Astrocyte (in vitro differentiated cells and primary cell): ENCODE data around the gene CST3.

ENCODE experiments used
- CTCF ChIP-seq: IDR thresholded peaks from 2 replicates; pipeline ENCODE4 v1.5.1; 2011; ENCODE audit warnings: low read depth, mild to moderate bottlenecking, inconsistent platforms, low read length, moderate library complexity; ENCODE audit not compliant: insufficient read depth
- EZH2 ChIP-seq: IDR thresholded peaks from 2 replicates; pipeline ENCODE4 v1.6.1; 2012; ENCODE audit warnings: mild to moderate bottlenecking, low read length, inconsistent platforms; ENCODE audit not compliant: insufficient read depth

- TF ChIP-seq CTCF (no peak), EZH2 (no peak)
These were observed 5.6 kb downstream of the CST3 start for GRCh38 chr20:23631981-23632710.
